AG09319 (cell line): ENCODE measurements around the gene AGPS.

Experiments
- DNase-seq: peaks from one replicate; pipeline ENCODE4 v3.0.0-alpha.2; 2010; ENCODE audit warnings: low read depth; ENCODE audit errors: extremely low read depth
- TF ChIP-seq, protein P1 (sequence below): IDR thresholded peaks from 2 replicates; pipeline ENCODE4 v1.5.1; 2011; ENCODE audit warnings: low read depth, mild to moderate bottlenecking, inconsistent platforms, low read length, moderate library complexity

AGPS gene

GRCh38 chr2:177518754-177519153 is 126.2 kb downstream of the AGPS start:
- TF ChIP-seq, protein P1, sequence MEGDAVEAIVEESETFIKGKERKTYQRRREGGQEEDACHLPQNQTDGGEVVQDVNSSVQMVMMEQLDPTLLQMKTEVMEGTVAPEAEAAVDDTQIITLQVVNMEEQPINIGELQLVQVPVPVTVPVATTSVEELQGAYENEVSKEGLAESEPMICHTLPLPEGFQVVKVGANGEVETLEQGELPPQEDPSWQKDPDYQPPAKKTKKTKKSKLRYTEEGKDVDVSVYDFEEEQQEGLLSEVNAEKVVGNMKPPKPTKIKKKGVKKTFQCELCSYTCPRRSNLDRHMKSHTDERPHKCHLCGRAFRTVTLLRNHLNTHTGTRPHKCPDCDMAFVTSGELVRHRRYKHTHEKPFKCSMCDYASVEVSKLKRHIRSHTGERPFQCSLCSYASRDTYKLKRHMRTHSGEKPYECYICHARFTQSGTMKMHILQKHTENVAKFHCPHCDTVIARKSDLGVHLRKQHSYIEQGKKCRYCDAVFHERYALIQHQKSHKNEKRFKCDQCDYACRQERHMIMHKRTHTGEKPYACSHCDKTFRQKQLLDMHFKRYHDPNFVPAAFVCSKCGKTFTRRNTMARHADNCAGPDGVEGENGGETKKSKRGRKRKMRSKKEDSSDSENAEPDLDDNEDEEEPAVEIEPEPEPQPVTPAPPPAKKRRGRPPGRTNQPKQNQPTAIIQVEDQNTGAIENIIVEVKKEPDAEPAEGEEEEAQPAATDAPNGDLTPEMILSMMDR: no peak
- DNase-seq: no peak

DNA sequence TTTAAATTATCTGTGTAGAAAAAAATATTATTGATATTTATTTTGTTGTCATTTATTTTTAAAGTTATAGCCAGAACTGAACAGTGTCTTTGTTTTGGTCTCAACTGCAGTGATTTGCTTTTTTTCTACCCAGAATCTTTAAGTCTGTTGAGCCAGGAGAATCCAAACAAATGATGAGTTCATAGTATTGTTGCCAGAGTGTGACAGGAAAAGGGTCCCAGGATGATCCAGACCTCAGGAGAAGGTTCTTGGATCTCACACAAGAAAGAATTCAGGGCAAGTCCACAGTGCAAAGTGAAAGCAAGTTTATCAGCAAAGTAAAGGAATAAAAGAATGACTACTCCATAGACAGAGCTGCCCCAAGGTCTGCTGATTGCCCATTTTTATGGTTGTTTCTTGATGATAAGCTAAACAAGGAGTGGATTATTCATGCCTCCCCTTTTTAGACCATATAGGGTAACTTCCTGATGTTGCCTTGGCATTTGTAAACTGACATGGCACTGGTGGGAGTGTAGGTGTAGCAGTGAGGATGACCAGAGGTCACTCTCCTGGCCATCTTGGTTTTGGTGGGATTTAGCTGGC is 127.1 kb downstream of the AGPS start:
- TF ChIP-seq, protein P1: no peak

DNA sequence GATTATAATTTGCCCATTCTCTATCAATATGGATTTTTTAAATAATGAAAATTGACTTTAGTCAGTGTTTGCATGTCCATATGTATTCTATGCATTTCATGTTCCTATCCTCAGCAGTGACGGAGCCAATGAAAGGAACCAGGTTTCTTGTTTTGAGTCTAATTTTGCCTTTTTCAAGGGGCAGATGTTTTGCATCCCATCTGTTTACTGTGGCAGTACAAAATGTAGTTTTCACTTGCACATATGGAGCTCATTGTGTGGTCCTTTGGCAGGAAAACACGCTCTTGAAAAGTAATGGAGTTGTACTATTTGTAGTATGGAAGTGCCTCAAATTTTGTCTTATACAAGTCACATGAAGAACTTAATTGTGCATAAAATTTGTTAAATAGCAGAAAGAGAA is 127.8 kb downstream of the AGPS start:
- DNase-seq: no peak
- TF ChIP-seq, protein P1: no peak

More for the DNA sequence above, 127.1 kb downstream of the AGPS start:
- DNase-seq: no peak

- DNase-seq: no peak
- TF ChIP-seq, protein P1: no peak
Measured at GRCh38 chr2:177523781-177524180, 131.2 kb downstream of the AGPS start.

GRCh38 chr2:177525351-177525924 is 132.9 kb downstream of the AGPS start:
- no peak for DNase-seq
- TF ChIP-seq, protein P1: no peak

DNA sequence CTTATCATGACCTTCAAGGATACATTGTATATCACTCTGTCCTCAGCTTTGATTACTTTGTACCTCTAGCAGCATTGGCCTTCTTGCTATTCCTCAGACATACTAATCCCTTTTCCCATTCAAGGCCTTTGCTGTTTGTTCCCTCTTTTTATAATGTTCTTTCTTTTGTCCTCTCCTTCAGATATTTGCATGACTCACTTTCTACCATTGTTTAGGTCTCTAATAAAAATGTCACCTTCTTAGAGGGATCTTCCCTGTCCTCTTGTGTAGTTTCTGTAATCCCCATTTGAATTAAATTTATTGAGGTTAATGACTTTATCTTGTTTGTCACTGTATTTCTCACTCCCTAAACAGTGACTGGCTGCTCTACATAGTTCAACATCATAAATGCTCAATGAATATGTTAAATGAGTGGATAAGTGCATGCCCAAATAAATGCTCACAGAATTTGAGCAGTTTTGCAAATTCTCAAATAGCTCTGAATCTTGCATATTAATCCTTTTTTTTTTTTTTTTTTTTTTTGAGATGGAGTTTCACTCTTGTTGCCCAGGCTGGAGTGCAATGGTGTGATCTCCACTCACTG is 135.9 kb downstream of the AGPS start:
- no peak for DNase-seq
- TF ChIP-seq, protein P1: no peak

GRCh38 chr2:177529166-177529565 is 136.6 kb downstream of the AGPS start:
- no peak for DNase-seq
- TF ChIP-seq, protein P1: no peak
